Measurements from ENCODE around the gene SSNA1. TPM values are rescaled to one million over a fixed set of nuclear protein-coding genes. Genes with fewer than 3 reads are reported as not detected.

Gene SSNA1
- total RNA-seq, 1 experiment from 2014 or later, result 115 TPM

GRCh38 chr9:137152844-137153405 lies 35.6 kb upstream of the SSNA1 start:
- no peak for DNase-seq (ENCODE audit: low read depth)

DNA sequence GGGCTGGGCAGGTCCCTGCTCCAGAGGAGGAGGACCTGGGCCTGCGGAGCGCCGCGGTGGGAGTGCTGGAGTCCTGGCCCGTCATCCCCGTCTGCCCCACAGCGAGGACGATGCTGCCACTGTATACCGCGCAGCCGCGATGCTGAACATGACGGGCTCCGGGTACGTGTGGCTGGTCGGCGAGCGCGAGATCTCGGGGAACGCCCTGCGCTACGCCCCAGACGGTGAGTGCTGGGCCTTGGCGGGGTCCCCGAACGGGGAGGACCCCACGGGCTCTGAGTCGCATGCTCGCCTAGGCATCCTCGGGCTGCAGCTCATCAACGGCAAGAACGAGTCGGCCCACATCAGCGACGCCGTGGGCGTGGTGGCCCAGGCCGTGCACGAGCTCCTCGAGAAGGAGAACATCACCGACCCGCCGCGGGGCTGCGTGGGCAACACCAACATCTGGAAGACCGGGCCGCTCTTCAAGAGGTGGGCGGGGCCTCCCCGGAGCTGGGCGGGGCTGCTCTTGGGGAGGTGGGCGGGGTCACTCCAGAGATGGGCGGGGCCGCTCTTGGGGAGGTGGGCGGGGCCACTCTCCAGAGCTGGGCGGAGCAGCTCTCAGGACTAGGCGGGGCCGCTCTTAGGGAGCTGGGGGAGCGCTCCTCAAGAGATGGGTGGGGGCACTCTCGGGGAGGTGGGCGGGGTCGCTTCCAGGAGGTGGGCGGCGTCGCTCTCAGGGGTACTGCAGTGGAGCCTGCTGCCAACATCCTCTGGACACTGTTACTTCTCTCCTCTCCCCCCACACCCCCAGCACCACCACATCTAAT lies 31.7 kb upstream of the SSNA1 start:
- no peak for DNase-seq (ENCODE audit: low read depth)

DNA sequence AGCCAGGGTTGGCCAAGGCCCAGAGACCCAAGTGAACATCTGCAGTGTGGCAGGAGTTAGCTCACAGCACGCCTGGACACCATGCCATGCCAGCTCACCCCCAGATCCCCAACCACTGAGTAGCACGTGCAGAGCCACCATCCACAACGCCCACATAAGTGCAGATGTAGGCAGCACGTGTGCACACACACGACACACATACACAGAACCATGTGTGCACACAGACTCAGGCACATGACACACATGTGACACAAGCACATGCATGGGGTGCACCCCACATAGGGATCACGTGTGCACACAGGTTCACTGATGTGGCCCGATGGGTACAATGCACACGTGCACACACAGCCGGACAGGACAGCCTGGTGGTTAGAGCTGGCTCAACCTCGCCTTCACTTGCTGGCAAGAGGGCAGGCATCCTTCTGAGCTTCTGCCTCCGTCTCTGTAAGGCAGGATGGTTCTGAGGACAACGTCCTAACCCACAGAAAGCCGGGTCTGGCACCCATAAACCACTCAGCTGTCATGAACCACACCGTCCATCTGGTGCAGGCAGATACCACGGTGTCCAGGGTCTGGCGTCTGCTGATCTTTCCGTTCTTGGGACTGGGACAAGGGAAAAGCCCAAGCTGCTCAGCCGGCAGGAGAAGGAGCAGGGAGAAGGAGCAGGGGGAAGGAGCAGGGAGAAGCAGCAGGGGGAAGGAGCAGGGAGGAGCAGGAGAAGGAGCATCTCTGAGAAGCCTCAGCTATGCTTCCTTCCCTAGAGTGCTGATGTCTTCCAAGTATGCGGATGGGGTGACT lies 30.7 kb upstream of the SSNA1 start:
- no peak for DNase-seq (ENCODE audit: low read depth)

GRCh38 chr9:137158625-137159024 lies 29.9 kb upstream of the SSNA1 start:
- DNase-seq (ENCODE audit: low read depth), result no peak

DNA sequence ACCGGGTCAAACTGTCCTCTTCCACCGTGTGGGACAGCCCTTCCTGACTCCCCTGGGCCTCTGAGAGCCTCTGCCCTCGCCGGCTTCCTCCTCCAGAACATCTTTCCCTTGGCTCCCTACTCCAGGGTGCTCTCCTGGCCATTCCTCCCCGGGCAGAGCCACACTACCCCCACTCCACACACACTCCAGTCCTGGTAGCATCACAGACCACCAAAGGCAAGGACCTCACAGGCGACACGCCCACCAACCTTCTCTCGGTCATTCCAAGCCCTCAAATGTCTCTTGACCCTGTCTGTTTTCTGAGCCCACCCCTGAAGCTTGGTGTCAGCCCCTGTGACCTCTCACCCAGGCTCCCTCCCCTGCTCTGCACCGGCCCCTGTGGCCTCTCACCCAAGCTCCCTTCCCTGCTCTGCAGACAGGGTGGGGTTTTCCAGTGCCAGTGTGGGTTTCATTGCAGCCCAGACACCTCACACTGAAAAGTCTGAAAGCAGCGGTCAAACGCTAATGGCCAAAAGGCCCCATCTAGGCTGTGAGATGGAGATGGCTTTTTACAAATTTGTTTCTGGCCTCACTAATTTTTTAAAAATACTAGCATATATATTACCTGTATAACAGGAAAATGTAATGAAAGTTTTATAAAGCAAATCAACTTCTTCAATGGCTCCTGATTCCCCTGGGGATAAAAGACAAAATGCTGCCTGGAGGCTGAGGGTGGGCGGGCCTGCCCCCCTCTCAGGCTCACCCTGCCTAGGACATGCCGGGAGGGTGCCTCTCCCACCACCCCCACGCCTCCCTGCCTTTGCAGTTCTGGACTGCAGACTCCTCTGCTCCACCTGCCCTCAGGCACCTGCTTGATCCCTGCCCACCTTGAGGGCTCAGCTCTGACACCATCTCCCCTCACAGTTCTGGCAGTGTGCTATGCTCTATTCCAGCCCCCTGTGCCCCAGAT lies 29.1 kb upstream of the SSNA1 start:
- DNase-seq (ENCODE audit: low read depth), result no peak

GRCh38 chr9:137160054-137160425 lies 28.4 kb upstream of the SSNA1 start:
- no peak for DNase-seq (ENCODE audit: low read depth)

- DNase-seq (ENCODE audit: low read depth), result no peak
Measured at GRCh38 chr9:137160716-137161557, 27.5 kb upstream of the SSNA1 start.

GRCh38 chr9:137161558-137162486 lies 26.7 kb upstream of the SSNA1 start:
- no peak for DNase-seq (ENCODE audit: low read depth)

- no peak for DNase-seq (ENCODE audit: low read depth)
Measured at GRCh38 chr9:137162505-137163364, 25.7 kb upstream of the SSNA1 start.

DNA sequence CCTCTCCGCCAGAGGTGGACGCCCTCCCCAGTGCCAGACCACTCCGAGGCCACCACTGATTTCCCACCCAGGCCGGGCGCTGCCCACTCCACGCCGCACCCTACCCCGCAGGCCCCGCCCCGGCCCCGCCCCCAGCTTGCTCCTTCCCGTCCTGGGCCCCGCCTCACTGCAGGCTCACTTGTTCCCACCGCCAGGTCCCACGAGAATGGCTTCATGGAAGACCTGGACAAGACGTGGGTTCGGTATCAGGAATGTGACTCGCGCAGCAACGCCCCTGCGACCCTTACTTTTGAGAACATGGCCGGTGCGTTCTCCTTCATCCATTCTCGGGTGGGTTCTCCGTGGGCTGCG lies 25.1 kb upstream of the SSNA1 start:
- no peak for DNase-seq (ENCODE audit: low read depth)

DNA sequence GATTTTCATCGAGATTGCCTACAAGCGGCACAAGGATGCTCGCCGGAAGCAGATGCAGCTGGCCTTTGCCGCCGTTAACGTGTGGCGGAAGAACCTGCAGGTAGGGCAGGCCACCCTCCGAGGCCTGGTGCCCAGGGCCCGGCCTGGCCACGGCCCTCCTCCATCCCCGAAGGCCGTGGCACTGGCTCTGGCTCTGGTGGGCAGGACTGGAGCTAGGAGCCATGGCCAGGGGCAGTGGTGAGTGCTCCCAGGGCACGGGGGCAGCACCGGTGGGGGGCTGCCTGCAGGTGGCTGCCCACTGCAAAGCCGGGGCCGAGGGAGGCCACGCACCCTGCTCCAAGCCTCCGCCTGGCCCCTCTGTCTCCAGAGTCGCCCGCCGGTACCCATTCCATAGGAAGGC lies 24.7 kb upstream of the SSNA1 start:
- DNase-seq (ENCODE audit: low read depth), result no peak

DNA sequence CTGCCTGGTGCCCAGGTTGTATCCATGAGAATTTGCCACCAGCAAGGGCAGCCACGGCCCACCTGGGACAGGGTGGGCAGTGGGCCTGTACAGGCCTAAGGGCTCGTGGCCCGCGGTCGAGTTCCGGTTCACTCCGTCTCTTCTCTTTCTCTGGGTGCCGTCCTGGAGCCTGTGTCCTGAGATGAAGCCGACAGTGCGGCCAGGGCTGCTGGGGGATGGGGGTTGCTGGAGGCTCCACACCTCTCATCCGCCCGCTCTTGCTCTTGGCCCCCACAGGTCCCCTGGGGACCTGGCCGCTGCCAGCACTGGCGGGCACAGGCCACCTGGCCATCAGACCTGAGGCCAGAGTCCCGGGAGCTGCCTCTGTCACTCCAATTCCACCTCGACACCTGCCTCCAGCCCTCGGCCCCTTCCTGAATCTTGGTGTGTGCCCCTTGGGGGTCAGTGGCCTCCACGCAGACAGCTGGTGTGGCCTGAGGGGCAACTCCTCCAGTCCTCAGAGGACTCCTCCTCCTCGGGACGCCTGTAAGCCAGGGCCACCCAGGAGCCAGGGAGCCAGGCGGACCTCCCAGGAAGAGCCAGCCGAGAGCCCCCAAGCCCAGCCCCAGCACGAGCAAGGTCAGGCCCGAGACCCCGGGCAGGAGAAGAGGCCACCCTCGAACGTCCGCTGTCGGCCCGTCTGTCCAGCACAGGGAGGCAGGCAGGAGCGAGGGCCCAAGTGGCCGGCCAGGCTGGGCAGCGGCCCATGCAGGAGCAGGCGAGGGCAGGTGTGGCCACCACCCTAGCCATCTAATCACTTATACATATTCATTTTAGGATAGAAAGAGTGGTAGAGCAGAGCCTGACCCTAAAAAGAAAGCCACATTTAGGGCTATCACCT lies 23.9 kb upstream of the SSNA1 start:
- no peak for DNase-seq (ENCODE audit: low read depth)

- no peak for DNase-seq (ENCODE audit: low read depth)
Measured at GRCh38 chr9:137165250-137165836, 23.1 kb upstream of the SSNA1 start.

- no peak for DNase-seq (ENCODE audit: low read depth)
Measured at GRCh38 chr9:137166380-137167229, 21.9 kb upstream of the SSNA1 start.

DNA sequence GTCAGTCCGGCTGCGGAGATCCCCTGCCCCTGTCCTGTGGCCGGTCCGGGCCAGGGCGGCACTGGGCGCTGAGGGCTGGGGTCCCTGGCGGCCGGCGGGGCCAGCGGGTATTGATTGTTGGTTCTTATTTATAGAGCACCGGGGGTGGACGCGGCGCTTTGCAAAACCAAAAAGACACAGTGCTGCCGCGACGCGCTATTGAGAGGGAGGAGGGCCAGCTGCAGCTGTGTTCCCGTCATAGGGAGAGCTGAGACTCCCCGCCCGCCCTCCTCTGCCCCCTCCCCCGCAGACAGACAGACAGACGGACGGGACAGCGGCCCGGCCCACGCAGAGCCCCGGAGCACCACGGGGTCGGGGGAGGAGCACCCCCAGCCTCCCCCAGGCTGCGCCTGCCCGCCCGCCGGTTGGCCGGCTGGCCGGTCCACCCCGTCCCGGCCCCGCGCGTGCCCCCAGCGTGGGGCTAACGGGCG lies 21.2 kb upstream of the SSNA1 start:
- DNase-seq (ENCODE audit: low read depth), result no peak

Data from LHCN-M2 (cell line).